NCI-H146 treated with DMSO at 0.1 percent for 48 hours (cell line): ENCODE results near the gene ITGA11.

Source experiments
- DNase-seq: peaks from one replicate; lab custom pipeline; 2025; ENCODE audit not compliant: unreplicated experiment; lab: John Stamatoyannopoulos, UW

Gene ITGA11

GRCh38 chr15:68354268-68354667 lies 77.7 kb downstream of the ITGA11 start:
- no peak for DNase-seq

- DNase-seq, result no peak
Measured at GRCh38 chr15:68353421-68354135, 78.4 kb downstream of the ITGA11 start.

- DNase-seq, result no peak
Measured at GRCh38 chr15:68352401-68353062, 79.4 kb downstream of the ITGA11 start.

GRCh38 chr15:68349151-68349550 lies 82.8 kb downstream of the ITGA11 start:
- no peak for DNase-seq

DNA sequence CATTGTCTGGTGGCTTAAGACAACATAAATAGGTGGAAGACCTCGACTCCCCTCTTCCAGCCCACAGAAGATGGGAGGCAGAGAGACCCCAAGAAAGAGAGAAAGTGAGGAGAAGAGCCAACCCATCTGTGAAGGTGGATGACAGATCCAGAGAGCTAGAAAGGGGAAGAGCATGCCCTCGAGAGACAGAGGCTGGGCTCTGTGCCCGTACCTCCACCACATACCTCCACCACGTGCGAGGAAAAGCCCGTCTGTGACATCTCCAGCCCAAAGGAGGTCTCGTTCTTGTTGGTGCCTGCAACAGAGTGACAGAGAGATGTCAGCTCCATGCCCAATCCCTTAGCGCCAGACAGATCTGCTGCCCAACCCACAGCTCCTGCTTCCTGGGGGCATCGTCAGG lies 83.4 kb downstream of the ITGA11 start:
- no peak for DNase-seq

DNA sequence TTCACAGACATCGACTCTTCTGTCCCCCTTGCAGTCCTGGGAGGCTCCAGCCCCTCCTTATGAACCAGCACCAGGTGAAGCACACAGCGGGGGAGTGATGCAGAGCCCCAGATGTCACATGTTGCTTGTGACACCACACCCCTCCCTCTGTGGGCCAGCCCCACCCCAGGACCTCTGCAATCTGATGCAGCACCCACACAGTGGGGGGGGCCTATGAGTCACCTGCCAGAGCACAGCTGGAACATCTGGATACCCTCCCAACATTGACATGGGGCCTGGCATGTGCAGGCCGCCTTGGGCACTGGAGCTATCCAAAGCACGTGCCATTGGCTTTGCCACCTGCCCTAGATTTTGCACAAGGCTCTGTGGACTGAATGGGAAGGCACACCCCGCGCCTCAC lies 83.9 kb downstream of the ITGA11 start:
- DNase-seq, result no peak

DNA sequence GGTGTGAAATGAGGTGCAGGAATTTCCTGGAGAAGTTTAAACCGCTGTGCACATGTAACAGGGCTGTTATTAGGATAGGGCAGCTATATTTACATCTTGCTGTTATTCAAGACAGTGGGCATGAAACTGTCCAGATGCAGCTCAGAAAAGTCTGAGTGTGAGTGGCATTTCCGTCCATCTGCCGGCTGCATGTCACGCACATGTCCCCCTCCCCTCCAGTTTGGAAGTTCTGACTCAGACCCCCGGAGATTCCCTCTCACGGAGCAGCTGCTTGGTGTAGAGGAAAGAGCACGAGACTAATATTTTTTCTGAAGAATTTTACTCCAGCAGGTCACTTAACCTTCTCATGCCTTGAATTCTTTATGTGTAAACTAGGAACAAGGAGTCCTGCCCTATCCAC lies 84.6 kb downstream of the ITGA11 start:
- no peak for DNase-seq

- DNase-seq, result no peak
Measured at GRCh38 chr15:68346979-68347378, 85.0 kb downstream of the ITGA11 start.

DNA sequence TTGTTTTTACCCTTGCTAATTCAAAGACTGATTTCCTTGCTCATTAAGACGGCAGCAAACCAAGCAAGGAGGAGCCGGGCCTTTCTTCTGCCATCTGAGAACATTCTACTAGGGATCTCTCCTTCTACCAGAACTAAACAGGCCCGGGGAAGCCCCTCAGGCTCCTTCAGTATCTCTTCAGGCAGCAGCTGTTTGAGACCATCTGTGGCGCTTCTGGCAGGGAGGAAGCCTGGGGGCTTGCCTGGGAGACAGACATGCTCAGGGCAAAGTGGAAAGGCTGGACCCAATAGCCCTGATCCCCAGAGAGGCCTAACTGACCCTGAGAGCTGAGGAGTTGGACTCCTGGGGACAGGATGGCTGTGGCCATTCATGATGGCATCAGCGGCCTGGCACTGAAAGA lies 86.5 kb downstream of the ITGA11 start:
- DNase-seq, result no peak

DNA sequence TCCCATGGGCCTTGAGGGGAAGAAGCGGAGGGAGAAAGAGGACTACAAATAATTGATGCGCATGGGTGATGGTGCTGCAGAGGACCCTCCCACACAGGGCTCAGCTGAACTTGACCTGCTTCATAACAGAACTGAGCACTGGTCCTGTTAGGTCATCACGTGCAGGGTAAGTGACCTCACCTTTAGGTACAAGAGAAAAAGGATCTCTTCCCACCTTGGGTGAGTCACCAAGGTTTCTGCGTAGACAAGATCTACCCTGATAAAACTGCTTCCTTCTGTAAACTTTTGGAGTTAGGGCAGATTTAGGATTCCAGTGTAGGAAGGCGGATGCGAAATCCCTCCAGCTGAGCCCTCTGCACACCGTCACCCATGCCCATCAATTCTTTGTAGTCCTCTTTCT lies 87.4 kb downstream of the ITGA11 start:
- no peak for DNase-seq

DNA sequence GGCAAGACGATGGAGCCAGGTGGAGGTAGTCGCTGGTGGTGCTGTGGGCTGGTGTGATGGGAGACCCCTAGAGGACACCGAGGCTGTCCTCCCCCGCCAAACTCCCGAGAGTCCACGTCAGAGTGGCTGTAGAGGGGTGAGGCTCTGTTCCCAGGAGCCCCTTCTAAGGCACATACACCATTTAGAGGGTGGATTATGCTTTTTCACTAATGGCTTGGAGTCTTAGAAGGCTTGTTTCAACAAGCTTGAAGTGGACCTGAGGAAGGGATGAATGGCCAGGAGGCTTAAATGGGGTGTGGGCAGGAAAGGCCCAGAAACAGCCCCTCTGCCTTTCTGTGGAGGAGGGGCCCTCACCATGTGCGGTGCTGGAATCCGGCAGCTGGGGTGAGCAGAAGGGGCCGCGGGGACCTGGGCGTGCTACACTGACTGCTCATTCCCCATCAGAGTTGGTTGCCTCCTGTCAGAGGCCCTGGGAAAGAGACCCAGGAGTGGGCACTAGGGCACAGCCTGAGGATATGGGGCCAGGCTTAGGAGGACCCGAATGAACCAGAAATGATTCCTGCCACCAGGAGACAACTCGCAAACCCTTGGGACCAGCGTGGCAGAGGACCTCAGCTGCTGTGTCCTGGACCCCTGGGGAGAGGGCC lies 88.3 kb downstream of the ITGA11 start:
- DNase-seq, result no peak

DNA sequence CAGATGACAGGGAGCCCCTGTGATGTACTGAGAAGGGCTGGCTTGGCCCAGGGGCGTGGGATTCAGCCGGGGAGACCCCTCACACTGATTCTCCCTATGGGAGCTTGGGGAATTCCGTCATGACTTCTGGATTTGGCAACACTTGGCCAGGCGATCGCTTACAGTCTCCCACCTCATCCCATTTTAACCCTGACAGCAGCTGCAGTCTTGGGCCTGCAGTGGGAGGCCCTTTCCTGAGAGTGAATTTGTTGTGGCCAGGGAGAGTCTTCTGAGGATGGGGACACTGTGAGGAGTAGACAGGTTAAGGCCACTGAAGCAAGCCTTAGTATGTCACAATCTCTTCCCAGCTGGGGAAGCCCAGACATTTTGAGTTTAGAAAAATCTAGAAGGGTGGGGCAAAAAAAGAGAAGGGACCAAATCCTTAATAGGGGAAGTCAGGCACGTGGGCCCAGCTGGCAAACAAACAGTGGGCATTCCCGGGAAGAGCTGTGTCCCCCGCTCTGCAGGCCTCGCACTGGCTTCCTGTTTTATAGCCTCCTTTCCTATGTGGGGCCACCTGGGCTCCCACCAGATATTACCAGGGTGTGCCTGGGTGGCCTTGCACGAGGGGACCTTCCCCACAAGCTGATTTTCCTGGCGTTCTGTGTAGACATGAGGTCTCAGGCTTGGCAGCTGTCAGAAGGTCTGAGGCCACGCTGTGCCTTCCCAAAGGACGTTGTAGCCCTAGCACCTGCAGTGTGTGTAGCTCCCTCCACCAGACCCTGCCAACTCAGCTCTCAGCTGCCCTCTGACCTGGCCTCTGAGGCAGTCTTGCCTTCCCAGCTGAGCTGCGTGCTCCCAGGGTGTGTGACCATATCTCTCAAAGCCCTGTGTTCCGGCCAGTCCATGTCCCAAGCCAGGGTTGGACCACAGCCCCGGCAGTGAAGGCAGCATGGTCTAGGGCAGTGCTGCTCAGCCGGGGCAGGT lies 89.9 kb downstream of the ITGA11 start:
- DNase-seq, result no peak

DNA sequence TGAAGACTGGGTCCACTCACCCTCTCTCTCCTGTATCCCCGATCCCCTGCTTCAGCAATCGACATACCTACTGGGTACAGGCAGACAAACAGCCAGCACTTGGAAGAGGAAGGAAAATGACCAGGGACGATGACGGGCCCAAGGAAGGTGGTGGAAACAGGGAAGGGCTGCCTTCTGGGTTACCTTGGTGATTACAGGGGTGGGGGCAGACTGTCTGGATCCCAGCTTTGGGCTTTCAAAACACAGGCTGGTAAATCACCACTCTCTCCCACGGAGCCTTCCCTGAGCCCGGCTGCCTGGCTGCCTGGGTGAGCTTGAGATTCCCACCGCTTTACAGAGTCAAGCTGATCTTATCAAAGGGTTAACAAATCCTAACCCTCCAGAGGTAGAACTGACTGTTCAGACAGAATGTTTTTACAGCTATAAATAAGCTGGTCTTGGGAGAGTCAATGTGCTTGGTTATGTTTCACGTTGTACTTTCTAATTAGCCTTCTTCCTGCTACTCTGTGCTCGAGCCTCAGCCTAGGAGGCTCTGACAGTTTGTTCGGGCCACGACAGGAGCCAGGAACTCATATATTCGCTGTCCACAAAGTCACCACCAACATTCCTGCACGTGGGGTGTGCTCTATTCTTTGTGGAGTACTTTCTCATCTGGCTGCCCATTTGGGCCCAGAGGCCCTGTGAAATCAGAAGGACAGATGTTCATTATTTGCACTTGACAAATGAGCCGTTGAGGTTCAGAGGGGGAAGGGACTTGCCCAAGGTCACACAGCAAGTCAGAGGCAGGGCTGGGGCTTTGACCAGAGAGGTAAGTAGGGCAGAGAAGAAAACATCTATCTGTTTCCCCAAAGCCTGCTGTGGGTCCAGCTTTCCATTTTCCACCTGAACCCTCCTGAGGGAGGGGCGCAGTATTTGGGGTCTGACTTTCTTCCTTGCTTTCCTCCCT lies 91.0 kb downstream of the ITGA11 start:
- no peak for DNase-seq

GRCh38 chr15:68339481-68339880 lies 92.5 kb downstream of the ITGA11 start:
- DNase-seq, result no peak

DNA sequence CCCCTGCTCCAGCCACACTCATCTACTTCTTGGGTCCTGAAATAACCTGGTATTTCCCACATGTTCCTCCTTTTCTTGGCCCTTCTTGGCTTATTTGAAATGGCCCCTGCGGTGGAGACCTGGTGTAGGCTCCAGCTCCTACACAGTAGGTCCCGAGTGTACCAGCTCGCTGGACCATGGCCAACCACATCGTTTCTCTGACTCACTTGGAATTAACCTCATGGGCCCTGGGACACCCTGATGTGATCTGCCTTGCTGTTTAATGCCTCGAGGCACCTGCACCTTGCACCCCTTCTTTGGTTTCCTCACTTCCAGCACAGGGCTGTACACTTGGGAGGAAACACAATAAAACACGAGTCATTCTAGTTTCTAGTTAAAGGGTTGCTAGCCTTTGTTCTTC lies 94.1 kb downstream of the ITGA11 start:
- DNase-seq, result no peak

DNA sequence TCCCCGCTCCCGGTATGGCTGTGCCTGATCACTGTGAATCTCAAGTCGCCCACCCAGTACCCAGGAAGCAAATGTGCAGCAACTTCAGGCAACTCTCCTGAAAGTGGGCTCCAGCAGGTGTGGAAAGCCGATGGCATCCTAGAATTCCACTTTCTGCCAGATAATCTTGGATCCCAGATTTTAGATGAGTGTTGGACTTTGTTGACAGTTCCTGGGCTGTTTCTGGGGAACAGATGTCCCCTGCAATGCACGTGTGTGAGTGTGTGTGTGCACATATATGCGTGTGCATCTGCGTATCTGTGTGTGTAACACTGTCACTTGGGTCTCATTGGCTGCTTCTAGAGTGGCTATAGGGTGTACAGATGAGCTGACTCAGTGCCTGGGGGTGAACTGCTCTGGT lies 95.4 kb downstream of the ITGA11 start:
- no peak for DNase-seq

DNA sequence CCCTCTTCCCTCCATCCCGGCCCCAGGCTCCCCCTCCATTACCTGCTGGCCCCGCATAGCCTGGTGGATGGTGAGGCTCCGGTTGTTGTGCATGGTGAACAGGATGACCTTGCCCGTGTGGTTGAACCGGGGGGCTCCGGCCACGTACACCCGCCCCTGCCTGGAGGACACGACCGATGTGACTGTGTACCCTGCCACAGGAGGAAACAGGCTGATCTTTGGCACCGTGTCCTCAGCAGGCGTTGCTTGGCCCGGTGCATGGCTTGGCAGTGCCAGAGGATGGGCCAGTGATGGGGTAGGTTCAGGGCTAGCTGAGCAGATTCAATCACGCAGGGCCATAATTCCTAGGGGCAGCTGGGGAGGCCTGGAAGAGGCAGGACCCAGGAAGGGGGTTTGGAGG lies 96.3 kb downstream of the ITGA11 start:
- DNase-seq, result no peak

DNA sequence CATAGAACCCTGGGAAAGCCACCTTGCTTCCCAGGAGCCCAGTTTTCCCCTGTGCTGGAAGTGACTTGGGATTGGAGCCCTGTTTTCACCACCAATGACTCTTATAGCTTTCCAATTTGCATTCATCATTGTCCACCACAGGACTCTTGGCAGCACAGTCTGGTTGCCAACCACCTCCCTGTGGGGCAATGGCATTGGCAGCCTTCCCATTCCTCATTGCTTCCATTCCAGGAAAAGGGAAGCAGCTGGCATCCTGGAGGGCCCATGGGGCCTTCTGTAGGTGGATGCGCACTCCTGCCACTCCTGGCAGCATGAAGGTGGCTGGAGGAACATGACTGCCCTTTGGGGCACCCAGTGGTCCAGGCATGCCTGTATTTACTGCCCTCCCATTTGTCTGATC lies 96.7 kb downstream of the ITGA11 start:
- no peak for DNase-seq

DNA sequence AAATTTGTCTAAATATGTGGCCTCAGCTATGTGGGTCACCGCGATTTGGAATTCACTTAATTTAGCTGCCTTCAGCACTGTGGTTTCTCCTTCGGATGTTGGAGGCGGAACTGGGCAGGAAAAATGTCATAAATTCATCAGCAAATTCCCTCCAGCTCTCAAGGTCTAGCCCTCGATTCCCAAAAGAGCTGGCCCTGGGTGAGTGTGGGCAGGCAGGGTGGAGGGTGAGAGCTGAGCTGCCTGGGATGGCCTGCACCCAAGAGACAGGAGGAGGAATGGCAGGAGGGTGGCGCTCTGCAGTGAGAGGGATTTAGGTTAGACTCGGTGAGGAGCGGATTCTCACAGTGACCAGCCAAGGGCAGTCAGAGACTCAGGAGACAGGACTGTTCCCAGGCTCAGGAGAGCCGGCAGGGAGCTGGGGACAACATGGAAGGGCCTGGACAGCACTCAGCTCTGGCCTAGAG lies 97.3 kb downstream of the ITGA11 start:
- no peak for DNase-seq
